Panc1 (cell line): ENCODE data around the gene POLK. TPM values are rescaled to one million over a fixed set of nuclear protein-coding genes. Genes with fewer than 3 reads are reported as not detected.

ENCODE experiments used
- ATAC-seq: fragments of 200-7000 bp; cut with Tn5 transposase; 2 replicates; pipeline ENCODE4 v1.9.1; 2020; ENCODE audit warnings: mild to moderate bottlenecking, moderate library complexity
- BruUV-seq: library from RNA; stranded (reverse); fragments of 400-500 nt; replicated peaks from 2 replicates; lab custom pipeline; 2021; lab: Mats Ljungman, UMichigan
- CTCF ChIA-PET: fragments of 300-600 bp; sonication (Branson Sonifier 250); formaldehyde crosslinking; loops from one replicate; lab custom pipeline; 2022; ENCODE audit warnings: antibody characterized with exemption; lab: Charles Lee
- POLR2A ChIA-PET: fragments of 300-600 bp; sonication (Branson Sonifier 250); formaldehyde crosslinking; loops from one replicate; lab custom pipeline; 2022; ENCODE audit warnings: antibody characterized with exemption; lab: Charles Lee
- DNase-seq: peaks from one replicate; pipeline ENCODE4 v3.0.0-alpha.2; 2010; ENCODE audit warnings: low read depth, low spot score
- H3K27ac ChIP-seq: 2 replicates; pipeline ENCODE4 v1.5.1; 2011; ENCODE audit warnings: mild to moderate bottlenecking, low read length, inconsistent platforms
- H3K27me3 ChIP-seq: fragments of 200-500 bp; sonication (Bioruptor generic); 2 replicates; pipeline ENCODE4 v1.6.0; 2014; ENCODE audit warnings: low read length, inconsistent platforms; ENCODE audit not compliant: control insufficient read depth, insufficient read depth
- H3K36me3 ChIP-seq: fragments of 200-500 bp; sonication (Bioruptor generic); 2 replicates; pipeline ENCODE4 v1.5.1; 2014; ENCODE audit warnings: inconsistent platforms, mild to moderate bottlenecking, low read length, moderate library complexity; ENCODE audit not compliant: control insufficient read depth, insufficient read depth
- H3K4me1 ChIP-seq: 2 replicates; pipeline ENCODE4 v1.5.1; 2011; ENCODE audit warnings: inconsistent platforms, mild to moderate bottlenecking, low read length, moderate library complexity; ENCODE audit not compliant: control insufficient read depth, insufficient read depth
- H3K4me3 ChIP-seq, 2 experiments: 2 replicates each; pipeline ENCODE4 v1.5.1; 2011 to 2012; ENCODE audit warnings: low read depth in 2 of 2, low read length in 2 of 2, mild to moderate bottlenecking in 2 of 2, inconsistent platforms in 1 of 2, moderate library complexity in 1 of 2
- H3K9me3 ChIP-seq: fragments of 200-500 bp; sonication (Bioruptor generic); 2 replicates; pipeline ENCODE4 v1.5.1; 2014; ENCODE audit warnings: low read depth, mild to moderate bottlenecking, inconsistent platforms, low read length, moderate library complexity; ENCODE audit not compliant: control insufficient read depth, insufficient read depth
- POLR2AphosphoS5 ChIP-seq: IDR thresholded peaks from 2 replicates; pipeline ENCODE4 v1.6.1; 2012; ENCODE audit warnings: mild to moderate bottlenecking, low read depth, low read length, moderate library complexity
- SIN3A ChIP-seq: IDR thresholded peaks from 2 replicates; pipeline ENCODE4 v1.6.1; 2012; ENCODE audit warnings: low read depth, mild to moderate bottlenecking, low read length, moderate library complexity, borderline replicate concordance; ENCODE audit not compliant: insufficient read depth
- TCF7L2 ChIP-seq: IDR thresholded peaks from 2 replicates; pipeline ENCODE4 v1.6.1; 2011; ENCODE audit warnings: mild to moderate bottlenecking, low read depth, low read length, inconsistent platforms
- in situ Hi-C: cut with HindIII; loops from 2 replicates; pipeline ENCODE4 v1.10.0; 2016; ENCODE audit warnings: low sequenced_read_pairs, low pct_unique_long_range_greater_than_20kb
- intact Hi-C: fragments of 100-400 bp; cut with micrococcal nuclease; formaldehyde crosslinking; loops from one replicate; pipeline ENCODE4 v1.10.0; 2022; ENCODE audit not compliant: unreplicated experiment
- total RNA-seq: library from RNA; stranded (reverse); gene quantifications from one replicate; pipeline ENCODE4 v1.2.1, GENCODE V29; 2021; ENCODE audit not compliant: unreplicated experiment
- TF ChIP-seq, protein P1 (sequence below), 2 experiments: IDR thresholded peaks; 2 replicates each; pipeline ENCODE4 v1.6.1; 2011 to 2012; ENCODE audit warnings: low read depth in 2 of 2, control low read depth in 1 of 2, low read length in 1 of 2, mild to moderate bottlenecking in 1 of 2, moderate library complexity in 1 of 2; ENCODE audit not compliant: insufficient read depth in 1 of 2
- TF ChIP-seq, protein P2 (sequence below): fragments of 450-650 bp; IDR thresholded peaks from 2 replicates; pipeline ENCODE4 v1.5.1; 2017; ENCODE audit warnings: mild to moderate bottlenecking

Gene POLK
- total RNA-seq, 1 experiment from 2014 or later: 21.3 TPM

DNA sequence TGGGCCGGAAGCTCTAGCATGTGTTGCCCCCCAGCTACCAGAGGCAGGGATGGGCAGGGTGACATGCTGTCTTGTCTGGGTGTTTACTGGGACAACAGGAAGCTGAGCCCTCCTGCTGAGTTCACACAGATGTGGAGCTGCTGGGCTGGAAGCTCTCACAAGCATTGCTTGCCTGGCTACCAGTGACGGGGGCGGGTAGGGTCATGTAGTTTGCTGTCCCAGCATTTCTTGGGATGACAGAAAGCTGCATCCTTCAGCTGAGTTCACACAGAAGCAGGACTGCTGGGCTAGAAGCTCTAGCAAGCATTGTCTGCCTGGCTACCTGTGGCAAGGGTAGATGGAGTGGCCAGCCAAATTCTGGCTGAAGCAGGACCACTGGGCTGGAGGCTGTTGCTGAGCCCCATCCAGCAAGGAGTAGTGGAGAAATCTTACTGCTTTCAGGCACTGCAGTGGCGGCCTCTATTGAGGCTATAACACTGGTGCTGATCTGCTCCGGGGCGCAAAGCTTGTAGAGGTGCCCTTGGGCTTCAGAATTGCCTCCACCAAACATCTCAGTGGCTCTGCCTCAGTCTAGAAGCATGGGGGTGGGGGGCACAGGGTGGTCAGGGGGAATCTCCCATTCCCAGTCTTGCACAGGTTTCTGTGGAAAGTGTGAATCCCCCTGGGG lies 25.1 kb downstream of the POLK start:
- in situ Hi-C loops: no loop called here
- BruUV-seq: no TSS peak
- peak; percentile 58; the same call in 1 of the 2 replicates for ATAC-seq
- Histone ChIP-seq H3K36me3 (no peaks in the 10 kb centered on the region), H3K4me1 (no peaks in the 10 kb centered on the region), H3K4me3 (no peak overlapping the region), H3K9me3 (no peaks in the 10 kb centered on the region), H3K27me3 (no peaks in the 10 kb centered on the region), H3K27ac (no peak overlapping the region)
- ChIA-PET CTCF (interaction anchor here (0.6 kb wide), 1 partner anchor 17 kb away, joined by 4 read pairs; no protein-coding TSS in a partner anchor), POLR2A (interaction anchor here (0.6 kb wide), 1 partner anchor 24 kb away, joined by 4 read pairs; no protein-coding TSS in a partner anchor)
- intact Hi-C loops: no loop called here
- no peak for DNase-seq
- TF ChIP-seq, protein P1, sequence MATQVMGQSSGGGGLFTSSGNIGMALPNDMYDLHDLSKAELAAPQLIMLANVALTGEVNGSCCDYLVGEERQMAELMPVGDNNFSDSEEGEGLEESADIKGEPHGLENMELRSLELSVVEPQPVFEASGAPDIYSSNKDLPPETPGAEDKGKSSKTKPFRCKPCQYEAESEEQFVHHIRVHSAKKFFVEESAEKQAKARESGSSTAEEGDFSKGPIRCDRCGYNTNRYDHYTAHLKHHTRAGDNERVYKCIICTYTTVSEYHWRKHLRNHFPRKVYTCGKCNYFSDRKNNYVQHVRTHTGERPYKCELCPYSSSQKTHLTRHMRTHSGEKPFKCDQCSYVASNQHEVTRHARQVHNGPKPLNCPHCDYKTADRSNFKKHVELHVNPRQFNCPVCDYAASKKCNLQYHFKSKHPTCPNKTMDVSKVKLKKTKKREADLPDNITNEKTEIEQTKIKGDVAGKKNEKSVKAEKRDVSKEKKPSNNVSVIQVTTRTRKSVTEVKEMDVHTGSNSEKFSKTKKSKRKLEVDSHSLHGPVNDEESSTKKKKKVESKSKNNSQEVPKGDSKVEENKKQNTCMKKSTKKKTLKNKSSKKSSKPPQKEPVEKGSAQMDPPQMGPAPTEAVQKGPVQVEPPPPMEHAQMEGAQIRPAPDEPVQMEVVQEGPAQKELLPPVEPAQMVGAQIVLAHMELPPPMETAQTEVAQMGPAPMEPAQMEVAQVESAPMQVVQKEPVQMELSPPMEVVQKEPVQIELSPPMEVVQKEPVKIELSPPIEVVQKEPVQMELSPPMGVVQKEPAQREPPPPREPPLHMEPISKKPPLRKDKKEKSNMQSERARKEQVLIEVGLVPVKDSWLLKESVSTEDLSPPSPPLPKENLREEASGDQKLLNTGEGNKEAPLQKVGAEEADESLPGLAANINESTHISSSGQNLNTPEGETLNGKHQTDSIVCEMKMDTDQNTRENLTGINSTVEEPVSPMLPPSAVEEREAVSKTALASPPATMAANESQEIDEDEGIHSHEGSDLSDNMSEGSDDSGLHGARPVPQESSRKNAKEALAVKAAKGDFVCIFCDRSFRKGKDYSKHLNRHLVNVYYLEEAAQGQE (IDR thresholded peaks at IDR 0.05; ENCODE audit: insufficient read depth in 1 of 2, low read depth in 2 of 2, low read length in 1 of 2): no peak
- TF ChIP-seq POLR2AphosphoS5 (no peak), TCF7L2 (no peak), SIN3A (no peak)
- TF ChIP-seq, protein P2, sequence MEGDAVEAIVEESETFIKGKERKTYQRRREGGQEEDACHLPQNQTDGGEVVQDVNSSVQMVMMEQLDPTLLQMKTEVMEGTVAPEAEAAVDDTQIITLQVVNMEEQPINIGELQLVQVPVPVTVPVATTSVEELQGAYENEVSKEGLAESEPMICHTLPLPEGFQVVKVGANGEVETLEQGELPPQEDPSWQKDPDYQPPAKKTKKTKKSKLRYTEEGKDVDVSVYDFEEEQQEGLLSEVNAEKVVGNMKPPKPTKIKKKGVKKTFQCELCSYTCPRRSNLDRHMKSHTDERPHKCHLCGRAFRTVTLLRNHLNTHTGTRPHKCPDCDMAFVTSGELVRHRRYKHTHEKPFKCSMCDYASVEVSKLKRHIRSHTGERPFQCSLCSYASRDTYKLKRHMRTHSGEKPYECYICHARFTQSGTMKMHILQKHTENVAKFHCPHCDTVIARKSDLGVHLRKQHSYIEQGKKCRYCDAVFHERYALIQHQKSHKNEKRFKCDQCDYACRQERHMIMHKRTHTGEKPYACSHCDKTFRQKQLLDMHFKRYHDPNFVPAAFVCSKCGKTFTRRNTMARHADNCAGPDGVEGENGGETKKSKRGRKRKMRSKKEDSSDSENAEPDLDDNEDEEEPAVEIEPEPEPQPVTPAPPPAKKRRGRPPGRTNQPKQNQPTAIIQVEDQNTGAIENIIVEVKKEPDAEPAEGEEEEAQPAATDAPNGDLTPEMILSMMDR: no peak

DNA sequence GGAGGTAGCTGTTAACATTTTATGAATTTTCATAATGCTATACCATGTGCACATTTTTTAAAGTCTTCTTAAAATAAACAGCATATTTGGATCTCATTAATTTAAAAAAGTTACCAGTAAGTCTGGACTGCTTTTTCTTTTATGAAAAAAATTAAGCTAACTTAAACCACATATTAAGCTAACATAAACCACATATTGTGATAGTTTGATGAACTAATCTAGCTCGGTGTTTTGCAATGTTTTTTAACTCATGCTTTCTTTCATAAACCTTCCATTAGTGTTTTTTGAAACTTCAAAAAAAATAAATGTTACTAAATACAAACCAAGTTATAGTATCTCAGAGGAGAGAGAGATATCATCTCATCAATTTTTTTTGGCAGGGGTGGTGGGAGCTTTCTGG lies 26.5 kb downstream of the POLK start:
- Histone ChIP-seq H3K36me3 (no peaks in the 10 kb centered on the region), H3K27me3 (no peaks in the 10 kb centered on the region), H3K9me3 (no peaks in the 10 kb centered on the region), H3K4me3 (no peak overlapping the region), H3K27ac (no peak overlapping the region), H3K4me1 (no peaks in the 10 kb centered on the region)
- TF ChIP-seq, protein P1 (IDR thresholded peaks at IDR 0.05; ENCODE audit: insufficient read depth in 1 of 2, low read depth in 2 of 2, low read length in 1 of 2): no peak
- TF ChIP-seq SIN3A: no peak
- TF ChIP-seq POLR2AphosphoS5: no peak
- TF ChIP-seq TCF7L2: no peak
- TF ChIP-seq, protein P2: no peak
- BruUV-seq: no TSS peak
- ATAC-seq (no peak), DNase-seq (no peak)
- ChIA-PET CTCF (no interaction called here), POLR2A (no interaction called here)
- intact Hi-C loops (no loop called here), in situ Hi-C loops (no loop called here)
